Embryonic facial prominence (tissue), 1 donor: Measurements from ENCODE around the gene TCTA.
A peak's percentile ranks its signal among the peaks of the same experiment; 100 is the strongest.
"Not testable (repeated sequence)": the region's sequence is repeated elsewhere in the genome, so short reads cannot be mapped to it uniquely, and the experiment has no call there.

ENCODE experiments used
- DNase-seq: peaks from one replicate; pipeline ENCODE4 v3.0.0-alpha.2; 2016; ENCODE audit errors: extremely low spot score

Gene TCTA

GRCh38 chr3:49411968-49412631 lies at the start of gene TCTA, which contains the start of gene RHOA:
TCTA (plus strand) TSS chr3:49412423; CDS start chr3:49412427, 4 bp downstream.
RHOA (minus strand) TSS chr3:49411976; CDS start chr3:49375589, 36,387 bp downstream.
- peak; percentile 100 for DNase-seq

DNA sequence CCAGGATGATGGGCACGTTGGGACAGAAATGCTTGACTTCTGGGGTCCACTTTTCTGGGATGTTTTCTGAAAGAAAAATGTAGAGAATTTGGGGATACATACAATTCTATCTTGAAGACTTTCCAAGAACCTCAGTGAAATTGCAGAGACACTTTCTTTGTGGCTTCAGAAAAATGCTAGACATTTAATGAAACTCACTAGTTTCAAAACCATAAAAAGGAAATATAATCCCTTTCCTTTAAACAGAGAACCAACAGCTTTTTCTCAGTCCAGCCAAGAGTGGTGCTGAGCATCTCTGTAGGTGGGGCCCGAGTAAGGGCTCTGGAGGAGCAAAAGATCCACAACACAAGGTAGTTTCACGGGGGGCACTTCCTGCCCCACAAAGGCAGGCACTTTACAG lies 49.7 kb upstream of the TCTA start:
- DNase-seq: no peak

- no peak for DNase-seq
Observed at GRCh38 chr3:49370585-49371290, 41.5 kb upstream of the TCTA start.

- DNase-seq: no peak
Observed at GRCh38 chr3:49371946-49372345, 40.3 kb upstream of the TCTA start.

DNA sequence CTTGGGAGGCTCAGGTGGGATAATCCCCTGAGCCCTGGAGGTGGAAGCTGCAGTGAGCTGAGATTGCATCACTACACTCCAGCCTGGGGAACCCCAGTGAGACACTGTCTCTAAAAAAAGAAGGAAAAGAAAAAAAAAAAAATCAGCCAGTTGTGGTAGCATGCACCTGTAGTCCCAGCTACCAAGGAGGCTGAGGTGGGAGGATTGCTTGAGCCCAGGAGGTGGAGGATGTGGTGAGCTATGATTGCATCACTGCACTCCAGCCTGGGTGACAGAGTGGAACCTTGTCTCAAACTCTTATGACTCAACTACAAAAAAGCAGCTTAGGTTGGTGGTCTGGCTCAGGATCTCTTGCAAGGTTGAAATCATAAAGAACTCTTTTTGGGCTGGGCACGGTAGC lies 34.7 kb upstream of the TCTA start:
- no peak for DNase-seq

GRCh38 chr3:49378249-49378895 lies 33.9 kb upstream of the TCTA start:
- no peak for DNase-seq

DNA sequence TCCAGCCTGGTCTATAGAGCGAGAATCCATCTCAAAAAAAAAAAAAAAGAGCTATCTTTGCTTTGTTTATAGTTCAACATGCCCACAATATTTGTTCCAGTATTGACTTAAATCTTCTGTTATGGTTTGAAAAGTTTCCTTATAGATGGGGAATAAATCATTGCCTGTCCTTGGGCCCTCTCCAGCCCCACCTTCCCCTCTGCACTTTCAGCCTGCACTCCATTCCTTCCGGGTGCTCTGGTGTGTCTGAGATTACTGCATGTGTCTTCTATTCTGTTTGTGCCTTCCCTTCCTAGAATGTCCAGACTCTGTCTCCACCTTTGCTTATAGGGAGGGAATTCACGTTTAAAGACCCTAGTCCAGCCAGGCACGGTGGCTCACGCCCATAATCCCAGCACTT lies 28.8 kb upstream of the TCTA start:
- no peak for DNase-seq

GRCh38 chr3:49385617-49386016 lies 26.6 kb upstream of the TCTA start:
- no peak for DNase-seq

GRCh38 chr3:49386056-49386756 lies 26.0 kb upstream of the TCTA start:
- DNase-seq: no peak

DNA sequence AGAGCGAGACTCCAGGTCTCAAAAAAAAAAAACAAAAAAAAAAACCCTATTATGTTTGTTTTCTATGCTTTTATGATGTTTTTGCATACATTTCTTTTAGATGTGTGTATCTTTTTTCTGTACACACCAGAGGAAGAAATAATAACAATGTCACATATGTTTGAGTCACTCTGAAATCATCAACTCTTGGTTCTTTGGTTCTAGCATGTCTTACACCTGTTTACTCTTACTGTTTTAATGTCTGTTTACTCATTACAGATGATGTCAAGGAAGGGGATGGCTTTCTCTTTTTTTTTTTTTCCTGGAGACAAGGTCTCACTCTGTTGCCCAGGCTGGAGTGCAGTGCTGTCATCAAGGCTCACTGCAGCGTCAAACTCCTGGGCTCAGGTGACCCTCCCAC lies 24.5 kb upstream of the TCTA start:
- no peak for DNase-seq

GRCh38 chr3:49388289-49388820 lies 23.9 kb upstream of the TCTA start:
- no peak for DNase-seq

DNA sequence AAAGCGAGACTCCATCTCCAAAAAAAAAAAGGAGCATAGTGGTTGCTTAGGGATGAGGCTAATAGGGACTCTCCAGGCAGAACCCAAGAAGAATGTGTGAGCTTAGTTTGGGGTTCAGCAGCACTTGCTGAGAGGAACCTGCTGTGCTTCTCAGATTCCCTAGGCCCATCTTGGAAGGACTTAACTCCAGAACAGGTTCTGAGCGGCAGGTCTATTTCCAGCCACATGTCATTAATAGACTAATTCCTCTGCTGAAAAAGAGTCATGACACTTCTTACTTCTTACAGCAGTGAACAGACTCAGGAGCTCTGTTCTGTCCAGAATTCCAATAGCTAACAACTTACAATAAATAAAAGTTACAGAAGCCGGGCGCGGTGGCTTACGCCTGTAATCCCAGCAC lies 22.9 kb upstream of the TCTA start:
- DNase-seq: no peak

- DNase-seq: not testable (repeated sequence)
Observed at GRCh38 chr3:49391310-49391709, 20.9 kb upstream of the TCTA start.

DNA sequence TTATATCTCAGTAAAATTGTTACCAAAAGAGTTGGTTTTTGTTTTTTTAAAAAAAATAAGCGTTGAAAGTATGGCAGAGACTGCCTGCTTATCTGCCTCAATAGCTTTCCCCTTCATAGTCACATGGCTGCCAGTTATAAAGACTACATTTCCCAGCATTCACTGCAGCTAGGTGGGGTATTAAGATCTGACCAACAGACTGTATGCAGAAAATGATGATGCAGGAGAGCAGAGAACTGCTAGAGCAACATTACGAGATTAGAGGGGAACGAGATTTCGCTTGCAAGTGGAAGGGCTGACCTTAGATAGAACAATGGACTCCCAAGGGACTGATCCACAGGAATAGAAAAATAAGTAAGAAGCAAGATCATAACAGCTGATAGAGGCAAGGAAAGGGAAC lies 14.8 kb upstream of the TCTA start:
- DNase-seq: no peak

DNA sequence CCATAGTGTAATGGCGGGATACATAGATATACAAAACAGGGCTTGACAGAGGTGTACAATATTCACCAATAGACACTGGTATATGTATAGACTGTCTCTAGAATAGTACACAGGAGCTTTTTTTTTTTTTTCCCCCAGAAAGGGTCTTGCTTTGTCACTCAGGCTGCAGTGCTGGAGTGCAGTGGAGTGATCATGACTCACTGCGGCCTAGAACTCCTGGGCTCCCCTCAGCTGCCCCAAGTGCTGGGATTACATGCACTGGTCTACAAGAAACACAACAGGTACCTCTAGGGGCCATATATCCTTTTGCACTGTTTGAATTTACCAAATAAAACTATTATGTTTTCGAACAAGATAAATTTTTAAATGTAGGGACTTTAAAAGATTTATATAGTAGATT lies 12.8 kb upstream of the TCTA start:
- no peak for DNase-seq

- DNase-seq: no peak
Observed at GRCh38 chr3:49401766-49402165, 10.5 kb upstream of the TCTA start.

DNA sequence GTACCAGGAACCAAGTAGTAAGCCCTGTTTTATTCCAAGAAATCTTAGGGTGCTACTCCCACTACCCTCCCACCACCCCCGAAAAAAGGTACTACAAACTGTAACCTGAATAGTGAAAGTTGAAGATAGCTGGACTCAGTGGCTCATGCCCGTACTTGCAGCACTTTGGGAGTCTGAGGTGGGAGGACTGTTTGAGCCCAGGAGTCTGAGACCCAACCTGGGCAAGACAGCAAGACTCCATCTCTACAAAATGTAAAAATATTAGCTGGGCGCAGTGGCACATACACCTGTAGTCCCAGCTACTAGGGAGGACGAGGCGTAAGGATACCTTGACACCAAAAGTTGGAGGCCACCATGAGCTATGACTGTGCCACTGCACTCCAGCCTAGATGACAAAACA lies 8.3 kb upstream of the TCTA start:
- DNase-seq: no peak

DNA sequence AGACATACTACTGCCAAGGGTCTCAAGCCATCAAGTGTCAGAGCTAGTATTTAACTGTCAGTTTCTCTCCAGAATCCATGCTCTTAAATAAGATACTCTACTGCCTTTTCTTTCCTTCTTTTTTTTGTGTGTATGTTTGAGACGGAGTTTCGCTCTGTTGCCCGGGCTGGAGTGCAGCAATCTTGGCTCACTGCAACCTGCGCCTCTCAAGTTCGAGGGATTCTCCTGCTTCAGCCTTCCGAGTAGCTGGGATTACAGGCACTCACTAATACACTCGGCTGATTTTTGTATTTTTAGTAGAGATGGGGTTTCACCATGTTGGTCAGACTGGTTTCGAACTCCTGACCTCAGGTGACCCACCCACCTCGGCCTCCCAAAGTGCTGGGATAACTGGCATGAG lies 6.7 kb upstream of the TCTA start:
- not testable (repeated sequence) for DNase-seq

DNA sequence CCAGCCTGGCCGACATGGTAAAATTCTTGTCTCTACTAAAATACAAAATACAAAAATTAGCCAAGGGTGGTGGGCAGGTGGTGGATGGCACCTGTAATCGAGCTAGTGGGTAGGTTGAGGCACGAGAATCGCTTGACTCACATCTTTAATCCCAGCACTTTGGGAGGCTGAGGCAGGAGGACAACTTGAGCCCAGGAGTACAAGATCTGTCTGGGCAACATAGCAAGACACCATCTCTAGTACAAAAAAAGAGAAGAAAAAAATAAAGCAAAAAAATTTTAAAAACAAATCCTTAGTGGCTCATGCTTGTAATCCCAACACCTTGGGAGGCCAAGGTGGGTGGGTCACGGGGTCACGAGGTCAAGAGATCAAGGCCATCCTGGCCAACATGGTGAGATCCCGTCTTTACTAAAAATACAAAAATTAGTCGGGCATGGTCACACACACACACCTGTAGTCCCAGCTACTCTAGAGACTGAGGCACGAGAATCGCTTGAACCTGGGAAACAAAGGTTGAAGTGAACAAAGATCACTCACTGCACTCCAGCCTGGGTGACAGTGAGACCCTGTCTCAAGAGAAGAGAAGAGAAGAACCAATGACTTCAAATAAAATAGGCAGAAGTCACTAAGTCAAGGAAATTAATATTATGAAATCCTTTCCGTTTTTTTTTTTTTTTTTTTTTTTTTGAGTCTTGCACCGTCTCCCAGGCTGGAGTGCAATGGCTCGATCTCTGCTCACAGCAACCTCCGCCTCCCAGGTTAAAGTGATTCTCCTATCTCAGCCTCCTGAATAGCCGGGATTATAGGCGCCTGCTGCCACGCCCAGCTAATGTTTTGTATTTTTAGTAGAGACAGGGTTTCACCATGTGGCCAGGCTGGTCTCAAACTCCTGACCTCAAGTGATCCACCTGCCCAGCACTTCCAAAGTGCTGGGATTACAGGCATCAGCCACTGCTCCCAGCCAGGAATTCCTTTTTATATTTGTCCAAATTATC lies 5.4 kb upstream of the TCTA start:
- DNase-seq: no peak

GRCh38 chr3:49410066-49410845 lies 2.0 kb upstream of the TCTA start:
- no peak for DNase-seq
